HepG2 (cell line): ENCODE results near the gene RBP5. TPM values are rescaled to one million over a fixed set of nuclear protein-coding genes. Genes with fewer than 3 reads are reported as not detected.

Source experiments
- ATAC-seq: fragments of 200-7000 bp; cut with Tn5 transposase; 3 replicates; pipeline ENCODE4 v1.9.1; 2020; ENCODE audit warnings: mild to moderate bottlenecking, moderate library complexity
- BruUV-seq: library from RNA; stranded (reverse); fragments of 400-500 nt; replicated peaks from 2 replicates; lab custom pipeline; 2021; lab: Mats Ljungman, UMichigan
- CTCF ChIA-PET: fragments of 300-600 bp; formaldehyde crosslinking; extraction: SDS; loops from one replicate; lab custom pipeline; 2021; ENCODE audit warnings: low total read pairs, inconsistent platforms, low intra/inter-chr PET ratio; lab: Yijun Ruan, JAX
- POLR2A ChIA-PET: fragments of 350-600 bp; sonication (Branson Sonifier 250); formaldehyde crosslinking; loops from one replicate; lab custom pipeline; 2020; ENCODE audit warnings: antibody characterized with exemption, inconsistent platforms; lab: Yijun Ruan, JAX
- DNase-seq: peaks from one replicate; pipeline ENCODE4 v3.0.0-alpha.2; 2015; ENCODE audit warnings: low spot score
- FAIRE-seq: peaks from 3 replicates; lab custom pipeline; 2011; peaks lifted over from hg19 to GRCh38; lab: Jason Lieb, UNC
- H2AFZ ChIP-seq: one replicate; pipeline ENCODE4 v1.6.1; 2011; ENCODE audit warnings: low read length, inconsistent platforms
- H3K27ac ChIP-seq: fragments of 300-600 bp; 3 replicates; pipeline ENCODE4 v1.8.0; 2011; ENCODE audit warnings: mixed run types, mild to moderate bottlenecking, mixed read lengths, low read length, inconsistent platforms; ENCODE audit not compliant: insufficient read depth; ENCODE audit errors: extremely low read length
- H3K27me3 ChIP-seq, 2 experiments: fragments of 200-600 bp in 1 of 2; 2 replicates in 1 of 2; 3 replicates in 1 of 2; pipeline versions ENCODE4 v1.6.0 to v1.8.0; 2011; ENCODE audit warnings: low read length in 2 of 2, mild to moderate bottlenecking in 2 of 2, moderate library complexity in 2 of 2, inconsistent platforms in 1 of 2; ENCODE audit not compliant: insufficient read depth in 2 of 2, control insufficient read depth in 1 of 2
- H3K36me3 ChIP-seq, 2 experiments: fragments of 200-600 bp in 1 of 2; replicated peaks in 1 of 2; 2 replicates in 1 of 2; 3 replicates in 1 of 2; pipeline versions ENCODE4 v1.5.1 to v1.8.0; 2011; ENCODE audit warnings: low read length in 2 of 2, inconsistent platforms in 1 of 2; ENCODE audit not compliant: insufficient read depth in 2 of 2, control insufficient read depth in 1 of 2
- H3K4me1 ChIP-seq: 2 replicates; pipeline ENCODE4 v1.5.1; 2012; ENCODE audit warnings: low read length, inconsistent platforms; ENCODE audit not compliant: insufficient read depth
- H3K4me2 ChIP-seq: 2 replicates; pipeline ENCODE4 v1.6.0; 2011; ENCODE audit warnings: low read depth, low read length, inconsistent platforms
- H3K4me3 ChIP-seq, 3 experiments: fragments of 200-600 bp in 1 of 3; sonication (generic), shearing (Covaris generic) in 1 of 3; replicated peaks in 1 of 3; 2 replicates each; pipeline ENCODE4 v1.5.1; 2011 to 2016; ENCODE audit warnings: low read length in 3 of 3, inconsistent platforms in 2 of 3, low read depth in 2 of 3, mild to moderate bottlenecking in 2 of 3, control low read depth in 1 of 3, mixed read lengths in 1 of 3; ENCODE audit not compliant: insufficient read depth in 1 of 3
- H3K79me2 ChIP-seq: one replicate; pipeline ENCODE4 v1.6.1; 2011; ENCODE audit warnings: low read length, inconsistent platforms; ENCODE audit not compliant: insufficient read depth
- H3K9ac ChIP-seq: 2 replicates; pipeline ENCODE4 v1.6.0; 2011; ENCODE audit warnings: mild to moderate bottlenecking, low read depth, low read length, inconsistent platforms; ENCODE audit not compliant: insufficient read depth
- H3K9me3 ChIP-seq: 2 replicates; pipeline ENCODE4 v1.5.1; 2012; ENCODE audit warnings: mild to moderate bottlenecking, low read length
- H4K20me1 ChIP-seq: 2 replicates; pipeline ENCODE4 v1.6.0; 2011; ENCODE audit warnings: inconsistent platforms, mild to moderate bottlenecking, low read length, moderate library complexity; ENCODE audit not compliant: insufficient read depth
- RFX5 ChIP-seq: IDR thresholded peaks from 2 replicates; pipeline ENCODE4 v1.6.1; 2011; ENCODE audit warnings: low read depth, low read length, improper control_type of control experiment
- ZKSCAN5 ChIP-seq: sonication (generic); formaldehyde crosslinking; IDR thresholded peaks from 2 replicates; pipeline ENCODE4 v1.5.1; 2020; ENCODE audit warnings: mild to moderate bottlenecking, missing genetic modification reagents
- ZNF326 ChIP-seq: sonication (generic); formaldehyde crosslinking; IDR thresholded peaks from 2 replicates; pipeline ENCODE4 v1.4.0; 2020; ENCODE audit warnings: missing genetic modification reagents, borderline replicate concordance
- WGBS: methylation state at CpG from one replicate; pipeline ENCODE4 v1.1.6; 2017; ENCODE audit warnings: low lambda C conversion rate; 5-methylcytosine and 5-hydroxymethylcytosine counted together
- in situ Hi-C: cut with HindIII; loops from 2 replicates; pipeline ENCODE4 v1.10.0; 2017; ENCODE audit warnings: low pct_unique_long_range_greater_than_20kb; ENCODE audit not compliant: extremely low pct_ligation_motif_present
- intact Hi-C: fragments of 100-400 bp; cut with micrococcal nuclease; formaldehyde crosslinking; loops from one replicate; pipeline ENCODE4 v1.10.0; 2022; ENCODE audit not compliant: unreplicated experiment
- polyA plus RNA-seq, 8 experiments: library from polyadenylated mRNA; depleted of rRNA in 3 of 8; stranded (reverse) in 7 of 8; unstranded in 1 of 8; fragments of >200 nt; fragmentation: Illumina TruSeq in 4 of 8; extraction: Trizol in 4 of 8; gene quantifications; 2 replicates each; pipeline versions ENCODE4 v1.2.1 to v1.2.3, GENCODE V29; 2011 to 2016; ENCODE audit warnings: low read depth in 4 of 8, missing spikeins in 1 of 8, mixed read lengths in 1 of 8; ENCODE audit not compliant: insufficient read depth in 1 of 8
- total RNA-seq, 5 experiments: library from RNA; depleted of rRNA; stranded (reverse); fragments of >200 nt; fragmentation: Illumina TruSeq; extraction: Trizol; gene quantifications; 2 replicates each; pipeline ENCODE4 v1.2.3, GENCODE V29; 2016; ENCODE audit warnings: low read depth in 1 of 5
- TF ChIP-seq, protein P1 (sequence below): sonication (generic); formaldehyde crosslinking; IDR thresholded peaks from 2 replicates; pipeline ENCODE4 v1.5.0; 2020; ENCODE audit warnings: mild to moderate bottlenecking, missing genetic modification reagents
- TF ChIP-seq, protein P2 (sequence below): fragments of 450-650 bp; IDR thresholded peaks from 2 replicates; pipeline ENCODE4 v1.6.1; 2017; ENCODE audit warnings: mild to moderate bottlenecking

Gene RBP5
- total and polyA plus RNA-seq, 2 of the 13 experiments (the other 11 are each of a cell fraction or from before 2014, with no cell fraction given): 13.8 to 19.8 TPM

DNA sequence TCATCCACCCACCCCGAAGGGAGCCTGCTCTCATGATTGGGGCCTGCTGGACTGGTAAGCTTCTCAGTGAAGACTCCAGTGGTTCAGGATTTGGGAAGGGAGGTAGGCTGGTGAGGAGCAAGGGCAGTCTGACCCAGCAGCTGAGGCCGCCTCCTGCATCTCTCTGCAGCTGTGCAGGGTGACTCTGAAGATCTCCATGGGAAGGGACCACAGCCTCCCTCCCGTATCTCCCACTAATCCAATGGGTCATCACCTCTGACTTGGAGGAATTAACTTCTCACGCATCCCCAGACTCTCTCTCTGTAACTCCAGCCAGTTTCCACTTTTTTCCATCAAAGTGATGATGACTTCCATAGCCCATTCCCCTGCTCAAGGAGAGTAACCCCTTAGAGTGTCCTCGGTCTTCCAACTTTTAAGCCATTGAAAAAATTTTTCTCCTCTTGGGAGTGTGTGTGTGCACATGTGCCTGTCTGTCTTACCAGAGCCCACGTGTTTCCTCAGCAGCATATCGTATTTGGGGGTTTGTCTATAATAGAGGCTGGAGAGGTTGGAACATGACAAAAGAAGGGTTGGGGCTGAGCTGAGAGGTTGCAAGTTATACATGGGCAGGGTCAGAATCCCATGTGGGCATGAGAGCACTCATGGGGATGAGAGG lies 12.8 kb upstream of the RBP5 start:
- Histone ChIP-seq H3K36me3 (peaks cover 21 to 62% of the 10 kb centered on the region in 2 experiments), H3K4me3 (no peak overlapping the region), H3K4me1 (no peaks in the 10 kb centered on the region; the same call in 1 of the 2 replicates), H3K27ac (no peak overlapping the region), H2AFZ (no peak overlapping the region), H3K27me3 (no peaks in the 10 kb centered on the region), H3K9me3 (no peaks in the 10 kb centered on the region), H3K4me2 (no peak overlapping the region), H4K20me1 (no peaks in the 10 kb centered on the region), H3K9ac (no peak overlapping the region), H3K79me2 (no peaks in the 10 kb centered on the region)
- in situ Hi-C loops: no loop called here
- FAIRE-seq: no peak
- intact Hi-C loops: no loop called here
- no TSS peak for BruUV-seq
- TF ChIP-seq, protein P1, sequence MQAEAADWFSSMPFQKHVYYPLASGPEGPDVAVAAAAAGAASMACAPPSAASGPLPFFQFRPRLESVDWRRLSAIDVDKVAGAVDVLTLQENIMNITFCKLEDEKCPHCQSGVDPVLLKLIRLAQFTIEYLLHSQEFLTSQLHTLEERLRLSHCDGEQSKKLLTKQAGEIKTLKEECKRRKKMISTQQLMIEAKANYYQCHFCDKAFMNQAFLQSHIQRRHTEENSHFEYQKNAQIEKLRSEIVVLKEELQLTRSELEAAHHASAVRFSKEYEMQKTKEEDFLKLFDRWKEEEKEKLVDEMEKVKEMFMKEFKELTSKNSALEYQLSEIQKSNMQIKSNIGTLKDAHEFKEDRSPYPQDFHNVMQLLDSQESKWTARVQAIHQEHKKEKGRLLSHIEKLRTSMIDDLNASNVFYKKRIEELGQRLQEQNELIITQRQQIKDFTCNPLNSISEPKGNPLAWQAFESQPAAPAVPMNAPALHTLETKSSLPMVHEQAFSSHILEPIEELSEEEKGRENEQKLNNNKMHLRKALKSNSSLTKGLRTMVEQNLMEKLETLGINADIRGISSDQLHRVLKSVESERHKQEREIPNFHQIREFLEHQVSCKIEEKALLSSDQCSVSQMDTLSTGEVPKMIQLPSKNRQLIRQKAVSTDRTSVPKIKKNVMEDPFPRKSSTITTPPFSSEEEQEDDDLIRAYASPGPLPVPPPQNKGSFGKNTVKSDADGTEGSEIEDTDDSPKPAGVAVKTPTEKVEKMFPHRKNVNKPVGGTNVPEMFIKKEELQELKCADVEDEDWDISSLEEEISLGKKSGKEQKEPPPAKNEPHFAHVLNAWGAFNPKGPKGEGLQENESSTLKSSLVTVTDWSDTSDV (CRISPR knock-in tag): no peak
- TF ChIP-seq ZNF326 (no peak), RFX5 (no peak), ZKSCAN5 (no peak)
- TF ChIP-seq, protein P2, sequence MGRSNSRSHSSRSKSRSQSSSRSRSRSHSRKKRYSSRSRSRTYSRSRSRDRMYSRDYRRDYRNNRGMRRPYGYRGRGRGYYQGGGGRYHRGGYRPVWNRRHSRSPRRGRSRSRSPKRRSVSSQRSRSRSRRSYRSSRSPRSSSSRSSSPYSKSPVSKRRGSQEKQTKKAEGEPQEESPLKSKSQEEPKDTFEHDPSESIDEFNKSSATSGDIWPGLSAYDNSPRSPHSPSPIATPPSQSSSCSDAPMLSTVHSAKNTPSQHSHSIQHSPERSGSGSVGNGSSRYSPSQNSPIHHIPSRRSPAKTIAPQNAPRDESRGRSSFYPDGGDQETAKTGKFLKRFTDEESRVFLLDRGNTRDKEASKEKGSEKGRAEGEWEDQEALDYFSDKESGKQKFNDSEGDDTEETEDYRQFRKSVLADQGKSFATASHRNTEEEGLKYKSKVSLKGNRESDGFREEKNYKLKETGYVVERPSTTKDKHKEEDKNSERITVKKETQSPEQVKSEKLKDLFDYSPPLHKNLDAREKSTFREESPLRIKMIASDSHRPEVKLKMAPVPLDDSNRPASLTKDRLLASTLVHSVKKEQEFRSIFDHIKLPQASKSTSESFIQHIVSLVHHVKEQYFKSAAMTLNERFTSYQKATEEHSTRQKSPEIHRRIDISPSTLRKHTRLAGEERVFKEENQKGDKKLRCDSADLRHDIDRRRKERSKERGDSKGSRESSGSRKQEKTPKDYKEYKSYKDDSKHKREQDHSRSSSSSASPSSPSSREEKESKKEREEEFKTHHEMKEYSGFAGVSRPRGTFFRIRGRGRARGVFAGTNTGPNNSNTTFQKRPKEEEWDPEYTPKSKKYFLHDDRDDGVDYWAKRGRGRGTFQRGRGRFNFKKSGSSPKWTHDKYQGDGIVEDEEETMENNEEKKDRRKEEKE: no peak
- no peak for DNase-seq
- no peak for ATAC-seq
- WGBS: 94% methylated on average over 6 of the region's 7 CpGs
- POLR2A ChIA-PET: interaction anchor here (1.4 to 1.7 kb wide), 2 partner anchors 13 to 17 kb away, joined by 3 to 4 read pairs; partner anchors contain the start of gene RBP5
- CTCF ChIA-PET: interaction anchor here (0.7 to 2.7 kb wide), 3 partner anchors 28 to 497 kb away, joined by 3 to 16 read pairs (median 3); no protein-coding TSS in a partner anchor
